ENCODE measurements around the gene PLA2G7. TPM values are rescaled to one million over a fixed set of nuclear protein-coding genes. Genes with fewer than 3 reads are reported as not detected.

The PLA2G7 gene
- total and polyA plus RNA-seq, 8 donors = 0.88 to 32.1 (median 1.2) TPM

GRCh38 chr6:46687619-46688097 lies 47.5 kb downstream of the PLA2G7 start, which contains the start of gene TDRD6:
Gene TDRD6 (plus strand): TSS chr6:46687885. CDS start chr6:46688129, 244 bp downstream.
- ATAC-seq (no peak), DNase-seq (no peak)
- Histone ChIP-seq H3K4me1 (no peaks in the 10 kb centered on the region), H3K27me3 (no peaks in the 10 kb centered on the region), H3K4me3 (no peak within 1 kb of the TSS), H3K36me3 (no peaks in the 10 kb centered on the region), H3K27ac (no peak within 1 kb of the TSS), H3K9me3 (peaks cover 0 to 8% of the 10 kb centered on the region in 2 donors)
- no peak for TF ChIP-seq CTCF (IDR thresholded peaks at IDR 0.05)
- intact Hi-C loops (cut with DNase I) = no loop called here

GRCh38 chr6:46684771-46685170 lies 50.4 kb downstream of the PLA2G7 start:
- DNase-seq (no peak), ATAC-seq (no peak)
- Histone ChIP-seq H3K27ac (no peak overlapping the region), H3K27me3 (no peaks in the 10 kb centered on the region), H3K4me1 (no peaks in the 10 kb centered on the region), H3K4me3 (no peak overlapping the region), H3K9me3 (peaks cover 0 to 8% of the 10 kb centered on the region in 2 donors), H3K36me3 (no peaks in the 10 kb centered on the region)
- intact Hi-C loops (cut with DNase I) = no loop called here
- no peak for TF ChIP-seq CTCF (IDR thresholded peaks at IDR 0.05)

- ATAC-seq (peak; percentile 32), DNase-seq (no peak)
- no peak for TF ChIP-seq CTCF (IDR thresholded peaks at IDR 0.05)
- intact Hi-C loops (cut with DNase I) = no loop called here
- H3K36me3 ChIP-seq = no peaks in the 10 kb centered on the region
- H3K27me3 ChIP-seq = no peaks in the 10 kb centered on the region
- H3K4me1 ChIP-seq = no peaks in the 10 kb centered on the region
- H3K9me3 ChIP-seq = no peaks in the 10 kb centered on the region
- H3K27ac ChIP-seq = no peak overlapping the region
- no peak overlapping the region for H3K4me3 ChIP-seq
Observed at GRCh38 chr6:46677314-46677654, 57.9 kb downstream of the PLA2G7 start.

- Histone ChIP-seq H3K27ac (no peak overlapping the region), H3K4me3 (no peak overlapping the region), H3K4me1 (no peaks in the 10 kb centered on the region), H3K36me3 (no peaks in the 10 kb centered on the region), H3K27me3 (no peaks in the 10 kb centered on the region), H3K9me3 (no peaks in the 10 kb centered on the region)
- TF ChIP-seq CTCF (IDR thresholded peaks at IDR 0.05) = no peak
- intact Hi-C loops (cut with DNase I) = no loop called here
- DNase-seq = no peak
- peak; percentile 56 for ATAC-seq
Observed at GRCh38 chr6:46676604-46677313, 58.4 kb downstream of the PLA2G7 start.

GRCh38 chr6:46674410-46674809 lies 60.8 kb downstream of the PLA2G7 start:
- Histone ChIP-seq H3K27ac (no peak overlapping the region), H3K27me3 (no peaks in the 10 kb centered on the region), H3K9me3 (no peaks in the 10 kb centered on the region), H3K4me3 (no peak overlapping the region), H3K36me3 (peaks cover 0 to 3% of the 10 kb centered on the region in 2 donors), H3K4me1 (no peaks in the 10 kb centered on the region)
- intact Hi-C loops (cut with DNase I) = no loop called here
- no peak for TF ChIP-seq CTCF (IDR thresholded peaks at IDR 0.05)
- DNase-seq (no peak), ATAC-seq (no peak)

All from left lung (tissue), 10 donors.